GM10266 (cell line): ENCODE results near the gene TMEM45A.
"Not testable (repeated sequence)": the region's sequence is repeated elsewhere in the genome, so short reads cannot be mapped to it uniquely, and the experiment has no call there.

Experiments
- DNase-seq: peaks from one replicate; pipeline ENCODE4 v3.0.0; 2012; ENCODE audit errors: extremely low spot score
- TF ChIP-seq, protein P1 (sequence below): IDR thresholded peaks from 2 replicates; pipeline ENCODE4 v1.5.1; 2012; ENCODE audit warnings: mild to moderate bottlenecking, low read depth; ENCODE audit not compliant: control insufficient read depth, insufficient read depth; ENCODE audit errors: missing control alignments

Gene TMEM45A

DNA sequence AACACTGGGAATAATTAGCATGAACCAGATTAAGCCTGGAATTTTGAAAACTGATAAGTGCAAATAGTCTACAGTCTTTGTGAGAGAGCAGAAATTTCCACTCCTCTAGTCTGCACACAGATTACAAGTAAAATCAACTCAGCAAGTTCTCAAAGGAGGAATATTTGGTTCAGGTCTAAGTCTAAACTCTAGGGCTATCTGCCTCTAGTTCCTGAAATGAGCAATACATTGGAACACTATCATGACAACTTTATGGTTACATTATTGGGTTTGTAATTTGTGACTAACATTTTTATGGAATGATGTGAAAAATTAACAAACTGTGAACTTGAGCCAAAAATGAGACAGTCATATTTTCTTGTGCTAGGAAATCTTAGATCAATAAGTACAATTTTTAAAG lies 86.2 kb downstream of the TMEM45A start:
- TF ChIP-seq, protein P1, sequence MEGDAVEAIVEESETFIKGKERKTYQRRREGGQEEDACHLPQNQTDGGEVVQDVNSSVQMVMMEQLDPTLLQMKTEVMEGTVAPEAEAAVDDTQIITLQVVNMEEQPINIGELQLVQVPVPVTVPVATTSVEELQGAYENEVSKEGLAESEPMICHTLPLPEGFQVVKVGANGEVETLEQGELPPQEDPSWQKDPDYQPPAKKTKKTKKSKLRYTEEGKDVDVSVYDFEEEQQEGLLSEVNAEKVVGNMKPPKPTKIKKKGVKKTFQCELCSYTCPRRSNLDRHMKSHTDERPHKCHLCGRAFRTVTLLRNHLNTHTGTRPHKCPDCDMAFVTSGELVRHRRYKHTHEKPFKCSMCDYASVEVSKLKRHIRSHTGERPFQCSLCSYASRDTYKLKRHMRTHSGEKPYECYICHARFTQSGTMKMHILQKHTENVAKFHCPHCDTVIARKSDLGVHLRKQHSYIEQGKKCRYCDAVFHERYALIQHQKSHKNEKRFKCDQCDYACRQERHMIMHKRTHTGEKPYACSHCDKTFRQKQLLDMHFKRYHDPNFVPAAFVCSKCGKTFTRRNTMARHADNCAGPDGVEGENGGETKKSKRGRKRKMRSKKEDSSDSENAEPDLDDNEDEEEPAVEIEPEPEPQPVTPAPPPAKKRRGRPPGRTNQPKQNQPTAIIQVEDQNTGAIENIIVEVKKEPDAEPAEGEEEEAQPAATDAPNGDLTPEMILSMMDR, result no peak
- no peak for DNase-seq

DNA sequence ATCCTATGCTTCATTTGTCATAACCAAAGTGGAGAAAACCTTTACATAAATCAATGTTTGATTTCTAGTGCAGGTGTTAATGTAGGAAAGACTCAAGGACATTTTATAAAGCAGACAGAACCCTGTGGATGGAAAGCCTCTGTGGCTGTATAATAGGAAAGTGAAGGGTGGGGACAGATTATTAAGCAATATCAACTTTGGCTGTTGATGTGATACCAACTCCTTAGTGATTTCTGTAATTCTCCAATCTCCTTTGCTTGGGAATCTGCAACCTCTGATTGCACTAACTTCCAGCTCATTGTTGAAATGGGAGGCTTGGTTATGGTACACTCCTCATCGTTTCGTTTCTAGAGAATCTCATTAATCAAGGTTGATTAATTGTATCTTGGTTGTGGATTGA lies 87.7 kb downstream of the TMEM45A start:
- TF ChIP-seq, protein P1, result no peak
- no peak for DNase-seq

DNA sequence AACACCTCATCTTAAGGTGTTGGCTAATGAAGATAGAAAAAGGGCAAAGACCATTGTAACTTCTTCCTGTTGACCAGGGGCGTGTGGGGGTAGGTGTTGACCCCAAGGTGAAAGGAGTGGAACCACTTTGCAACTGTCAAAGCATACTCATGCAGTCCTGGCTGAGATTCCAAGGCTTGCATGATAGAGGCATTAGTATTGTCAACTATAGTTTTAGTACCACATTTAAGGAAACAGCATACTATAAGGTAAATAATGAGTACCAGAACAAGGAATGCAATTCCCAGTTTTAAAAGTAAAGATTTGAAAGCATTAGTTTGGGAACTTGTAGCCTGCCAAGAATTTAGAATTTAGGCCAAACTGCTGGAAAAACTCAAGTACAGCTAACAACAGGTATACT lies 89.2 kb downstream of the TMEM45A start:
- TF ChIP-seq, protein P1, result no peak

DNA sequence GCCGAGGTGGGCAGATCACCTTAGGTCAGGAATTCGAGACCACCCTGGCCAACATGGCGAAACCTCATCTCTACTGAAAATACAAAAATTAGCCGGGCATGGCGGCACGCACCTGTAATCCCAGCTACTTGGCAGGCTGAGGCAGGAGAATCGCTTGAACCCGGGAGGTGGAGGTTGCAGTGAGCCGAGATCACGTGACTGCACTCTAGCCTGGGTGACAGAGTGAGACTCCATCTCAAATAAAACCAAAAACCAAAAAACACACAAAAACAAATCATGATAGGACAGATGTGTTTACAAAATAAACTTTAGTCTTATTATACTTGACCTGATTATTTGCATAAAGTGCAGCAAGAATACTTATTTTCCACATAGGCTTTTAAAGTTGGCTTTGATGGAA lies 89.7 kb downstream of the TMEM45A start:
- not testable (repeated sequence) for DNase-seq

More for the DNA sequence above, 89.2 kb downstream of the TMEM45A start:
- no peak for DNase-seq

DNA sequence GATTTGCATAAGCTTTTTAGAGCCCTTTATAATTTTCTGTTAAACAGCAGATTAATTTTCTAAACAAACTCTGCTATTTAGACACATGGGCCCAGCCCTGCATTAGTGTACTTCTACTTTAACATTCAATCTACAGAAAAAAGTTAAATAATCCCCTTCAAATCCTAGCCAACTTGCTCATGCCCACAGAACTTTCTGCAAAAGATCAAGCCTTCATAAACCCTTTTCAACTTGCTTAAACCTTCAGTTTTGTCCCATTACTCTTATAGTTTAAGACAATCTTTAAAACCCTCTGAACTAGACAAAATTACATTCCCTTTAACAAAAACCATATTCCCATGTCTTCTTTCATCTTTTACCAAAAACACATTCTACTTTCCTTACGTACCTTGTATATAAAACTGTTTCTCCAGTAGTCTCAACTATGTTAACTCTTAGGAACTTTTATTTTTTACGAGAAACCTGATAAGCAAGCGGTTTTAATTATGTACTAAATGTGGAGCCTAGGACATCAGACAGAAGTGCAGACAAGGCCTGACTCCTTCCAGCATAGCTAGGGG lies 91.8 kb downstream of the TMEM45A start:
- no peak for DNase-seq
- TF ChIP-seq, protein P1, result no peak

DNA sequence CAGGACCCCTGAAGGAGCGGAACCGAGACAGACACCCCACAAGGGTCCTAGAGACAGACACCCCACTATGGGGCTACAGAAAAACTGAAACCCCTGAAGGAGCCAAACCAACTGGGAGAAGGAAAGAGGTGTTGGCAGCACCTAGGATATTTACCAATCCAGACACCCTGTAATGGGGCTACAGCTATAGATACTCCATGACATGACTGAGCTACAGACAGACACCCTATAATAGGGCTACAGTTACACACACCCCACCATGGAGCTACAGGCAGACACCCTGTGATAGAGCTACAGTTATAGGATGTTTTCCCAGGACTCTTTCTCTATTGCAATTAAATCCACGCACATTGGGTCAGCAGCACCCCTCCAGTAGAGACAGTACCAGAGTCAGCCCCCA lies 94.4 kb downstream of the TMEM45A start:
- DNase-seq, result no peak

DNA sequence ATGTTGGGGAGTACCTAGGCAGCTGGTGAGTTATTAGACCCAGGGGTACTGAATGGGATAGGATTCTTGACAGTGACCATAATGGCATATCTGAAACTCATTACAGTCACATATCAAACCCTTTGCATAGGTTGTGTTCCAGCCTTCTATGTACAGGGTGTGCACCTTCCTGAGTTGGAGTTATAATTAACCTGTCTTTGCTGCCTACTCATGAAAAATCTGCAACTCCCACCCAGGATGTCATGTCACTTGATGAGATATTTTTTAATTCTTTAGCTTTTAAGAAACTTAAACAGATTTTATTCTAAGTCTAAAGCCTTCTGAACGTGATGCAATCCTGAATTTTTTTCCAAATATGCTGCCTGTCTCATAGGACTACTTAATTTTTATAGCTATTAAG lies 95.8 kb downstream of the TMEM45A start:
- no peak for DNase-seq
- TF ChIP-seq, protein P1, result no peak

More for the DNA sequence above, 94.4 kb downstream of the TMEM45A start:
- TF ChIP-seq, protein P1, result no peak
